Measurements from ENCODE around the gene GRAMD2B.

DNA sequence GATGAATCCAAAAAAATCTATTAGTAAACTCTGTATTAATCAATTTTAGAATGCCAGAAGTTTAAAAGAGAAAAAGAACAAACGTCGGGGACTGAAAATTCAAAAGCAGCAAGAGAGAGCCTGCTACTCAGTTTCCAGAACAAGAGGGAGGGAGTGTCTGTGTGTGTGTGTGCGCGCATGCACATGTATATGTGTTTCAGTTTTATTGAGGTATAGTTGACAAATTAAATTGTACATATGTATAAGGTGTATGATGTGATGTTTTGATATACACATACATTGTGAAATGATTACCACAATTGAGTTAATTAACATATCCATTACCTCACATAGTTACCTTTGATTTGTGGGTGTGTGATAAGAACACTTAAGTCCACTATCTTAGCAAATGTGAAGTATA is 27.6 kb upstream of the GRAMD2B start:
- no peak for TF ChIP-seq CTCF (IDR thresholded peaks at IDR 0.05)
- TF ChIP-seq POLR2A (IDR thresholded peaks at IDR 0.05) = no peak
